ENCODE data around the gene RANBP9.

The RANBP9 gene

GRCh38 chr6:13678255-13678983, 33.2 kb downstream of the RANBP9 start:
- DNase-seq (ENCODE audit: low read depth), result no peak

- no peak for DNase-seq (ENCODE audit: low read depth)
Measured at GRCh38 chr6:13677878-13678254, 33.8 kb downstream of the RANBP9 start.

DNA sequence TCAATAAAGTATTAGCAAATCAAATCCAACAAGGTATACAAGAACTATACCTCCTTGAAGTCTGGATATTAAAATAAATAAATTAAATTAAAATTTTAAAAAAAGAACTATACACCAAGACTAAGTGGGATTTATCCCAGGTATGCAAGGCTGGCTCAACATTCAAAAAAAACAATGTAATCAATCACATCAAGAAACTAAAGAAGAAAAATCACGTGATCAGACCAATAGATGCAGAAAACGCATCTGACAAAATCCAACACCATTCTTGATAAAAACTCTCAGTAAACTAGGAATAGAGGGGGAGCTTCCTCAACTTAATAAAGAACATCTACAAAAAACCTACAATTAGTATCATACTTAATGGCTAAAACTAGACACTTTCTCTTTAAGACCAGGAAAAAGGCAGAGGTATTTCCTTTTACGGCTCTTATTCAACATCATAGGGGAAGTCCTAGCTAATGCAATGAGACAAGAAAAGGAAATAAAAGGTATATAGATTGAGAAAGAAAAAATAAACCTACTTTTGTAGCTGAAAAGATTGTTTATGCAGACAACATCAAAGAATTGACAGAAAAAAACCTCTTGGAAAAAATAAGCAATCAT, 35.0 kb downstream of the RANBP9 start:
- no peak for DNase-seq (ENCODE audit: low read depth)

DNA sequence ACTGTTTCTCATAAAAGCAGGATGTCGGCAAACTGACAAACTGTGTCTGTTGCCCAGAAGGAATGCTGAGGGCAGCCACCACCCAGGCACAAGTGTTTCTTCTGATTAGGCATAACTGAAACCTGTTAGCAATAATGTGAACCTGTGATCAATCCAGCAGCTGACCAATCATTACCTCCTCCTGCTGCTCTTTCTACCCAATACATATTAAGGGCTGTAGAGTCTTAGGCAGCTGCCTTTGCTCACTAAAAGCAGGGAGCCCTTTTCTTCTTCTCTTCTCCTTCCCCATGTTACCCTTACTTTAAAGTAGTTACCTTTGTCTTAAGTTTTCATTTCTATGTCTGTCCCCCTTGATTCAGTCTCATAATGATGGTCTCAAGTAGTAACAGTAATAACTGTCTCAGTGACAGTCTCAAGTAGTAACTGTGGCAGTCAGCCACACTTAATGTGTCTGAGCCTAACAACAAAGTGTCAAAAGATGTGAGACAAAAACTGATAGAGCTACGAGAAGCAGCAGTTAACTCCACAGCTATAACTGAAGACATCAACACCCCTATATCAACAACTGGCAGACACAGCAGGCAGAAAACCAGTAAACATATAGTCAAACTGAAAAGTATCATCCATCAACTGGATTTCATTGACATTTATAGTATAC, 37.0 kb downstream of the RANBP9 start:
- DNase-seq (ENCODE audit: low read depth), result no peak

DNA sequence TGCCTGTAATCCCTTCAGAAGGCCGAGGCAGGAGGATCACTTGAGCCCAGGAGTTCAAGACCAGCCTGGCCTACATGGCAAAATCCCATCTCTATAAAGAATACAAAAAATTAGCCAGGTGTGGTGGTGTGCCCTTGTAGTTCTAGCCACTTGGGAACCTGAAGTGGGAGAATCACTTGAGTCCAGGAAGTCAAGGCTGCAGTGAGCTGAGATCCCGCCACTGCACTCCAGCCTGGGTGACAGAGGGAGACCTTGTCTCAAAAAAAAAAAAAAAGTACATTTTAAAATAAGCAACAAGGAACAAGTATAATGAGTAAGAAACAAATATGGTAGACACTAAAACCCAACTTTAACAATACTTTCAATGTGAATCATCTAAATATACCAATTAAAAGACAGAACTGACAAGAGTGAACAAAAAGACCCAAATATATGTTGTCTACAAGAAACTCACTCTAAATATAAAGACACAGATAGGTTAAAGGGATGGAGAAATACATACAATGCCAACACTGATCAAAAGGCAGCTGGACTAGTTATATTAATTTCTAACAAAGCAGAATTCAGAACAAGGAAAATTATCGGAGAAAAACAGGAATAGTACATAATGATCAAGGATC, 37.7 kb downstream of the RANBP9 start:
- DNase-seq (ENCODE audit: low read depth), result no peak

- DNase-seq (ENCODE audit: low read depth), result no peak
Measured at GRCh38 chr6:13673368-13673767, 38.3 kb downstream of the RANBP9 start.

GRCh38 chr6:13672904-13673303, 38.7 kb downstream of the RANBP9 start:
- DNase-seq (ENCODE audit: low read depth), result no peak

DNA sequence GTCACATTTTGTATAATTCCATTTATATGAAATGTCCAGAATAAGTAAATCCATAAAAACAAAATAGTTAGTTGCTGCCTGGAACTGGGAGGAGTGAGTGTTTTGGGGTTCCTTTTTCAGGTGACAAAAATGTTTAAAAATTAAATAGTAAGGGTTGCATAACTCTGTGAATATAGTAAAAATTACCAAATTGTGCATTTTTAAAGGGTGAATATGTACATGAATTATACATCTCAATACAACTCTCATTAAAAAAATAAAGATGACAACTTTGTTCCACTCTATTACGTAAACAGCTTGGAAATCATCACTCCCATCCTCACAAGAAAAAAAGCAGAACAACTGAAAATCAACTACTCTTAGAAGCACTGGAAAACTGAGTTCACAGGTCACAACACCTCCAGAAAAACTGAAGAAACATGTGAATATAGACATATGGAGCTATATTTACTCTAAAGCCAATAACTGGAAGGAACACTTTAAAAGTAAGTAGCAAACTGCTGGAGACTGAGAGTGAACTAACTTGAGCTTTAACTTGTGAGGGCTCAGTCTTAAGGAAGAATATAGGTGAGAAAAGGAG, 40.0 kb downstream of the RANBP9 start:
- DNase-seq (ENCODE audit: low read depth), result no peak

GRCh38 chr6:13669476-13669875, 42.2 kb downstream of the RANBP9 start:
- DNase-seq (ENCODE audit: low read depth), result no peak

DNA sequence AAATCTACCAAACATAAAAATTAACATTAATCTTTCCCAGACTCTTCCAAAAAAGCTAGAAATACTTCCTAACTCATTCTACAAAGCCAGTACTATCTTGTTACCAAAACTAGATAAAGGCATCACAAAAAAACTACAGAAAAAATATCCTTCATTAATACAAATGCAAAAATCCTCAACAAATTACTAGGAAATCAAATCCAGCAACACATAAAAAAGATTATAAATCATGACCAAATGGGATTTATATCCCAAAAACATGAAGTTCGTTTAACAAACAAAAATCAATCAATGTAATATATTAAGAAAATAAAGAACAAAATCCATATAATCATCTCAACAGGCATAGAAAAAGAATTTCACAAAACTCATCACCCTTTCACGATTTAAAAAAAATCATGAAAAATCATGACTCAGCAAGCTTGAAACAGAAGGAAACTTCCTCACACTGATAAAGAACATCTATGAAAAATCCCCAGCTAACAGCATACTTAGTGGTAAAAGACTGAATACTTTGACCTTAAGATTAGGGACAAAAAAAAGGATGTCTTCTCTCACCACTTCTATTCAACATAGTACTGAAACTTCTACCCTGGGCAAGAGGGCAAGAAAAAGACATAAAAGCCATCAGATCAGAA, 43.2 kb downstream of the RANBP9 start:
- no peak for DNase-seq (ENCODE audit: low read depth)

DNA sequence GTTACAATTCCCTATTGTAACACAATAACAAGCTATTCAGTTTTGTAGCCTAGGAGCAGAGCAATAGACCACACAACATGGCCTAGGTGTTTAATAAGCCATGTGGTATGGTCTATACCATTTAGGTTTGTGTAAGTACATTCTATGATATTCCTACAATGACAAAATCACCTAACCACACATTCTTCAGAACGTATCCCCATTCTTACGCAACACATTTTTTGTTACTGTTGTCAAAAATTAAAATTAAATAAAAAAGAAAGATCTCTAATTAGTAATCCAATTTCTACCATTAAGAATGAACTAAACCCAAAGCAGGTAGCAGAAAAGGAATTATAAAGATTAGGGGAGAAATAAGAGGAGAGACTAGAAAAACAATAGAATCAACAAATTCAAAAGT, 44.0 kb downstream of the RANBP9 start:
- no peak for DNase-seq (ENCODE audit: low read depth)

- DNase-seq (ENCODE audit: low read depth), result no peak
Measured at GRCh38 chr6:13666194-13667105, 45.2 kb downstream of the RANBP9 start.

GRCh38 chr6:13664703-13665352, 46.8 kb downstream of the RANBP9 start:
- DNase-seq (ENCODE audit: low read depth), result no peak

GRCh38 chr6:13663986-13664385, 47.6 kb downstream of the RANBP9 start:
- no peak for DNase-seq (ENCODE audit: low read depth)

DNA sequence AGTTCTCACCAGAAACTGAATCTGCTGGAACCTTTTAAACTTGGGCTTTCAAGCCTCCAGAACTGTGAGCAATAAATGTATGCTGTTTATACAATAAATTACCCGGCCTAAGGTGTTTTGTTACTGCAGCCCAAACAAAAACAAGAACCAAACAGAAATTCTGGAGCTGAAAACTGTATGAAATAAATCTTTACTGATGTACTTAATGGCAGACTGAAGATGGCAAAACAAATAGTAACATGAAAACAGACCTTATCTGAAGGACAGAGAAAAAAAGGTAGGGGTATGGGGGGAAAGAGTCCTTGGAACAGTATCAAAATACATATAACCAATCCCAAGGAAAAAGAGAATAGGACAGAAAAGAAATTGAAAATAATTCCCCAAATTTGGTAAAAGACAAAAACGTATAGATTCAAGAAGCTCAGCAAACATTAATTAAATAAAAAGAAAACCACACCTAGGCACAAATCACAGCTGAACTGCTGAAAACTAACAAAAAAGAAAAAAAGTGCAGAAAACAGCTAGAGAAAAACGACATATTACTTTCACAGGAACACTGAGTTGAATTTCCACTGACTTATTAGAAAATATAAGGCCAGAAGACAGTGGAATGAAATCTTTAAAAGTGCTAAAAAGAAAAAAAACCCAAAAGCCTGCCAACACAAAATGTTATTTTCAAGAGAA, 48.8 kb downstream of the RANBP9 start:
- no peak for DNase-seq (ENCODE audit: low read depth)

DNA sequence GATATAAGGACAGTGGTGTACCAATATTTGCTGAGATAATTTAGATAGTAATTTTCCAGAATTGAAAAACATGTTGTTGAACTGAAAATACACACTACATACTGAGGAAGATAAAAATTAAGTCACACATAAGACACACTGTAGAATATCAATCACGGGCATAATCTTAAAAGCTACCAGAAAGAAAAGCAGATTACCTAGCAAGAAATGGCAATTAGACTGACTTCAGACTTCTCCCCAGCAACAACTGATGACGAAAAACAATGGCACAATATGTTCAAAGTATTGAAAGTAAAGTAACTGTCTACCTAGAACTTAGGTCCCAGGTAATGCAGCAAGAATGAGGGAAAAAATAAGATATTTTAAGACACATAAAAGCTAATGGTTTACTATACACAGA, 50.0 kb downstream of the RANBP9 start:
- DNase-seq (ENCODE audit: low read depth), result no peak

DNA sequence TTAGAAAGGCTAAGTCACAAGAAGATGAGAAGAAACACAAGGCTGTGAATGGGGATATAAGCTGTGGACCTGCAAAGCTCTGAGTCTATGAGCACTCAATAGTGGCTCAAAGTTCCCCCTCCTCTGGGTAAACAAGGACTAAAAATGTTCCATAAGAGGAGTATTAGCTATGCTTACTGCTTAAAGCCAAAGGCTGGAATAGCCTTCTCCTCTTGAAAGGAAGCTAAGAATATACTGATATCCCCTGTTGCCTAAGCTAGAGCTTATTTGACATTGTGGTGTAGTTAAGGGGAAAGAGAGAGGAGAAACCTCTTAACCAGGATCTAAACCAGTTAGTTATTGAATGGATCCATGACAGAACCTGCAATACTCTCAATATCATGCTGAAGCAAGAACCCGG, 50.7 kb downstream of the RANBP9 start:
- DNase-seq (ENCODE audit: low read depth), result no peak

GRCh38 chr6:13660273-13660672, 51.4 kb downstream of the RANBP9 start:
- DNase-seq (ENCODE audit: low read depth), result no peak

- no peak for DNase-seq (ENCODE audit: low read depth)
Measured at GRCh38 chr6:13655700-13656099, 55.9 kb downstream of the RANBP9 start.

DNA sequence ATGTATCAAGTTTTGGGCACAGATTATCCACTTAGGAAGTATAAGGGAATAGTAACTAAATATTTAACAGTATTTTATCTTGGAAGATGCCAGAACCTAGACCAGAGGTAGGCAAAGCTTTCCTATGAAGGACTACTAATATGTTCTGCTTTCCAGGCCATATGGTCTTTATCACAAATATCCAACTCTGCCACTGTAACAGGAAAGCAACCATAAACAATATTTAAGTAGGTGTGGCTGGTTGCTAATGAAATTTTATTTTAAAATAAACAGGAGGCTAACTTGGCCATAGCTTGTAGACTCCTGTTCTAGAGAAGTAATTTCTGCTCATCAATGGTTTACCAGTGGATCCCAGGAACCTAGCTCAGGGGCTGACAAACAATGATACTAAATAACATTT, 57.1 kb downstream of the RANBP9 start:
- no peak for DNase-seq (ENCODE audit: low read depth)
